ENCODE results near the gene WBP2. TPM values are rescaled to one million over a fixed set of nuclear protein-coding genes. Genes with fewer than 3 reads are reported as not detected.
A peak's percentile ranks its signal among the peaks of the same experiment; 100 is the strongest.

WBP2 gene
- total and polyA plus RNA-seq, 2 of the 13 experiments (the other 11 are each of a cell fraction or from before 2014, with no cell fraction given) = 29.2 to 29.5 TPM

GRCh38 chr17:75842963-75843576 is 12.1 kb downstream of the WBP2 start (continued):
- TF ChIP-seq ZNF557 (CRISPR knock-in tag; IDR thresholded peaks at IDR 0.05) (no peak), NFE2L2 (IDR thresholded peaks at IDR 0.05; ENCODE audit: low read length) (no peak), MNT (IDR thresholded peaks at IDR 0.05) (no peak), ARID3A (IDR thresholded peaks at IDR 0.05; ENCODE audit: low read depth, low read length) (no peak), SALL2 (CRISPR knock-in tag; IDR thresholded peaks at IDR 0.05) (no peak), BCL3 (CRISPR knock-in tag; IDR thresholded peaks at IDR 0.05) (no peak), ZNF10 (CRISPR knock-in tag; IDR thresholded peaks at IDR 0.05; ENCODE audit: borderline replicate concordance, low read depth) (no peak), GLMP (CRISPR knock-in tag; IDR thresholded peaks at IDR 0.05; ENCODE audit: borderline replicate concordance) (no peak), RFXANK (CRISPR knock-in tag; IDR thresholded peaks at IDR 0.05) (no peak), ZNF747 (CRISPR knock-in tag; IDR thresholded peaks at IDR 0.05; ENCODE audit: borderline replicate concordance) (0 out of 2 replicates have a peak, but pooled peaks have one; percentile 55), E2F2 (CRISPR knock-in tag; IDR thresholded peaks at IDR 0.05; ENCODE audit: borderline replicate concordance) (no peak), KLF9 (CRISPR knock-in tag; IDR thresholded peaks at IDR 0.05; ENCODE audit: low read depth) (no peak), KDM3A (CRISPR knock-in tag; IDR thresholded peaks at IDR 0.05; ENCODE audit: low read depth) (no peak), GATA4 (IDR thresholded peaks at IDR 0.05; ENCODE audit: borderline replicate concordance, low read depth) (no peak), PAWR (CRISPR knock-in tag; IDR thresholded peaks at IDR 0.05; ENCODE audit: borderline replicate concordance) (no peak), TRAFD1 (CRISPR knock-in tag; IDR thresholded peaks at IDR 0.05; ENCODE audit: borderline replicate concordance) (peak; percentile 37; the same call in 1 of the 2 replicates), SCMH1 (CRISPR knock-in tag; IDR thresholded peaks at IDR 0.05; ENCODE audit: borderline replicate concordance) (no peak), SRY (CRISPR knock-in tag; IDR thresholded peaks at IDR 0.05) (no peak), TCF7L2 (IDR thresholded peaks at IDR 0.05; ENCODE audit: low read depth, low read length) (no peak), DRAP1 (CRISPR knock-in tag; IDR thresholded peaks at IDR 0.05) (no peak), MED8 (CRISPR knock-in tag; IDR thresholded peaks at IDR 0.05; ENCODE audit: insufficient replicate concordance) (no peak)

Data from HepG2 (cell line).